Right cardiac atrium (tissue), 5 donors: ENCODE measurements around the gene ZNF92. TPM values are rescaled to one million over a fixed set of nuclear protein-coding genes. Genes with fewer than 3 reads are reported as not detected.
"Not testable (repeated sequence)": the region's sequence is repeated elsewhere in the genome, so short reads cannot be mapped to it uniquely, and the experiment has no call there.

Source experiments
- ATAC-seq, 2 donors: fragments of 200-7000 bp; cut with Tn5 transposase; one replicate each; pipeline versions ENCODE4 v1.8.0 to v1.9.1; 2020; ENCODE audit warnings: moderate library complexity in 2 of 2, mild to moderate bottlenecking in 1 of 2
- DNase-seq, 3 donors: peaks; one replicate each; pipeline ENCODE4 v3.0.0-alpha.2; 2020
- H3K27ac ChIP-seq: one replicate; pipeline ENCODE4 v1.5.1; 2013; ENCODE audit warnings: mild to moderate bottlenecking, low read length, control low read depth, moderate library complexity
- H3K27me3 ChIP-seq: one replicate; pipeline ENCODE4 v1.6.1; 2013; ENCODE audit not compliant: control insufficient read depth, insufficient read depth
- H3K4me1 ChIP-seq: one replicate; pipeline ENCODE4 v1.6.1; 2013; ENCODE audit warnings: low read length; ENCODE audit not compliant: control insufficient read depth, insufficient read depth
- H3K4me3 ChIP-seq: one replicate; pipeline ENCODE4 v1.5.1; 2013; ENCODE audit warnings: low read length, control low read depth
- H3K9me3 ChIP-seq: one replicate; pipeline ENCODE4 v1.6.1; 2013; ENCODE audit warnings: low read length; ENCODE audit not compliant: control insufficient read depth
- WGBS: extraction: QIAGEN DNeasy Blood & Tissue Kit; methylation state at CpG from one replicate; pipeline ENCODE4 v1.1.7; 2013; 5-methylcytosine and 5-hydroxymethylcytosine counted together
- intact Hi-C, 4 donors: fragments of 100-400 bp; cut with DNase I; formaldehyde crosslinking; loops; one replicate each; pipeline versions ENCODE4 v1.11.0 to v1.14.0; 2022 to 2023
- long read RNA-seq, 4 donors: library from polyadenylated mRNA; unstranded; transcript quantifications; one replicate each; pipeline ENCODE4 v2.0.0, GENCODE V29; 2020 to 2021
- polyA plus RNA-seq: library from polyadenylated mRNA; stranded (reverse); fragments of 200-250 nt; gene quantifications from one replicate; pipeline ENCODE4 v1.2.3, GENCODE V29; 2013
- total RNA-seq, 4 donors: library from RNA; stranded (reverse); fragmentation: NEBNext Ultra II Directional; extraction: Animal tissue kit (Norgen Biotek cat#: 25700); gene quantifications; one replicate each; pipeline ENCODE4 v1.2.1, GENCODE V29; 2021
- donor health status: healthy with polysubstance abuse.
- donor health status: DM: no; HTN: yes; CAD: no.
- donor health status: DM: no; HTN: no; CAD: no.
- donor health status: DM: no; HTN: yes; CAD: no; lungs with severe emphysema.
- donor health status: DM: yes; HTN: yes; CAD: no.

Gene ZNF92
- total RNA-seq, result 1 to 10 TPM; 3.3 to 6.2 (median 4.5) TPM
- polyA plus RNA-seq, result 3.1 TPM
- long read RNA-seq, donor 1, transcript ZNF92-201 (4 exons, 3,210 nt), result major isoform, 10 of 11 reads
- long read RNA-seq, donor 1, partial matches to known transcripts, result 0 of 11 reads
- long read RNA-seq, donor 1, other reads (novel, unspliced or antisense), result 0 of 11 reads
- long read RNA-seq, donor 2, partial matches to known transcripts, result 0 of 6 reads
- long read RNA-seq, donor 2, other reads (novel, unspliced or antisense), result 1 of 6 reads
- long read RNA-seq, donor 3, transcript ZNF92-201 (4 exons, 3,210 nt), result major isoform, 22 of 26 reads
- long read RNA-seq, donor 3, partial matches to known transcripts, result 0 of 26 reads
- long read RNA-seq, donor 3, other reads (novel, unspliced or antisense), result 0 of 26 reads
- long read RNA-seq, donor 4, partial matches to known transcripts, result 1 of 4 reads
- long read RNA-seq, donor 4, other reads (novel, unspliced or antisense), result 0 of 4 reads

GRCh38 chr7:65373608-65374351, at the start of gene ZNF92:
TSS of gene ZNF92 (plus strand) at chr7:65373855. CDS start at chr7:65373998, 143 bp downstream.
- Histone ChIP-seq H3K4me3 (peak within 1 kb of the TSS; percentile 96), H3K9me3 (no peaks in the 10 kb centered on the region), H3K27ac (peak within 1 kb of the TSS; percentile 95), H3K27me3 (no peaks in the 10 kb centered on the region), H3K4me1 (no peaks in the 10 kb centered on the region)
- DNase-seq (peak; percentile 98 to 99 (median 98)), ATAC-seq (peak; percentile 100)
- intact Hi-C loops, result no loop called here
- WGBS, result under 1% methylated on average over 44 of the region's 44 CpGs

DNA sequence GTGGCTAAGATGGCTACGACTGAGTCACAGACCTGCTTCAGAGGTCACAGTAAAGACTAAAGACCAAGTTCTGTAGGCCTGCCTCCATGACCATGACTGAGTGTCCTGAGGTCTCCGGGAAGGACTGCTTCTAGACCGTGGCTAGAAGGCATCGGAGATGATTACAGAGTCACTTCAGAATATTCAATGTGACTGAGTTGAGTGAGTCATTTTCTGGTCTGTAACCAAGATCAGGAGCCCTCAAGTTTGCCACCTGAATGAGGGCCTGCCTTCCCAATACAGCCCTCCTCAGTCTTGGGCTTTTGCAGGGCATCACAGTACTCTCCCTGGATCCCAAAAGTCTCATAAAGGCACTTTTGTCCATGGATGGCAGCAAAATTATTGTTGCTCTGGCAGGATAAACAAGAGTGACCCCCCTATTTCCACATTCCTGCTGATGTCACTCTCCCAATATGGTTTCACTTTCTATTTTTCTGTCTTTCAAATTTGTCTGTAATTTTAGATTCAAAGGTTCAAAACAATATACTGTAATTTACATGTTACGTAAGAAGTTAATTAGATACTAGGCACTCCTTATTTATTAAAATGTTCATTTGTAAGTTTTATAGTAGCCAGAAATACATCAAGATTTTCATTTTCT, 47.7 kb upstream of the ZNF92 start:
- no peak for DNase-seq
- no peaks in the 10 kb centered on the region for H3K27me3 ChIP-seq
- no peak overlapping the region for H3K4me3 ChIP-seq
- H3K27ac ChIP-seq, result no peak overlapping the region
- H3K9me3 ChIP-seq, result no peaks in the 10 kb centered on the region
- H3K4me1 ChIP-seq, result no peaks in the 10 kb centered on the region
- ATAC-seq, result no peak
- intact Hi-C loops, result no loop called here
- WGBS, result 92% methylated on average over 5 of the region's 5 CpGs

- Histone ChIP-seq H3K9me3 (no peaks in the 10 kb centered on the region), H3K27ac (no peak overlapping the region), H3K4me3 (no peak overlapping the region), H3K27me3 (no peaks in the 10 kb centered on the region), H3K4me1 (no peaks in the 10 kb centered on the region)
- WGBS, result 70% methylated on average over 2 of the region's 2 CpGs
- intact Hi-C loops, result no loop called here
- ATAC-seq (no peak), DNase-seq (no peak)
Measured at GRCh38 chr7:65338346-65338745, 35.3 kb upstream of the ZNF92 start.

DNA sequence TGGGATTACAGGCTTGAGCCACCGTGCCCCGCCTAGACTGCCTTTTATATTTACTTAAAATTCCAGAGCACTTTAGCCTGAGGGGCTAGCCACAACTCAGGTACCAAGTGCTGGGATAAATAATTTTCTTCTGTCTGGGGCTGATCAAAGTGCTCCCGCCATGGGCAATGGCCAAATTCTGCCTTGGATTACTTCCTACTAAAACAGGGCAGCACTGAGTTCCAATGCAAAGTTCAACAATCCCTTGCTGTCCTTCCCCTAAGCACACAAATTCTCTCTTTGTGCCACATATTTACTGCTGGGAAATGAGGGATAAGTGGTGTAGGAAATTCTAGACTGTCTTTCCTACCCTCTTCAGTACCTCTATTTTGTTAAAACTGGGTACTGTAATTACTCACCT, 34.4 kb upstream of the ZNF92 start:
- Histone ChIP-seq H3K4me1 (no peaks in the 10 kb centered on the region), H3K27me3 (no peaks in the 10 kb centered on the region), H3K27ac (no peak overlapping the region), H3K4me3 (no peak overlapping the region), H3K9me3 (no peaks in the 10 kb centered on the region)
- no peak for DNase-seq
- 89% methylated on average over 3 of the region's 3 CpGs for WGBS
- intact Hi-C loops, result no loop called here
- ATAC-seq, result no peak

- 84% methylated on average over 4 of the region's 4 CpGs for whole genome bisulfite sequencing
- DNase-seq (no peak), ATAC-seq (no peak)
- intact Hi-C loops, result no loop called here
- Histone ChIP-seq H3K27ac (no peak overlapping the region), H3K4me3 (no peak overlapping the region), H3K9me3 (no peaks in the 10 kb centered on the region), H3K27me3 (no peaks in the 10 kb centered on the region), H3K4me1 (no peaks in the 10 kb centered on the region)
Measured at GRCh38 chr7:65342723-65343629, 30.7 kb upstream of the ZNF92 start.

GRCh38 chr7:65344541-65344940, 29.1 kb upstream of the ZNF92 start:
- H3K4me1 ChIP-seq, H3K9me3 ChIP-seq, intact Hi-C loops, H3K4me3 ChIP-seq, ATAC-seq, DNase-seq, H3K27ac ChIP-seq, H3K27me3 ChIP-seq: not testable (repeated sequence)
- WGBS, result 93% methylated on average over 4 of the region's 4 CpGs

- no peak for DNase-seq
- Histone ChIP-seq H3K4me3 (no peak overlapping the region), H3K27ac (no peak overlapping the region), H3K4me1 (no peaks in the 10 kb centered on the region), H3K9me3 (no peaks in the 10 kb centered on the region), H3K27me3 (no peaks in the 10 kb centered on the region)
- ATAC-seq, result no peak
- WGBS, result 87% methylated on average over 4 of the region's 4 CpGs
- intact Hi-C loops, result no loop called here
Measured at GRCh38 chr7:65354263-65354662, 19.4 kb upstream of the ZNF92 start.

- 98% methylated on average over 3 of the region's 3 CpGs for WGBS
- Histone ChIP-seq H3K27ac (no peak overlapping the region), H3K4me3 (no peak overlapping the region), H3K9me3 (no peaks in the 10 kb centered on the region), H3K27me3 (no peaks in the 10 kb centered on the region), H3K4me1 (no peaks in the 10 kb centered on the region)
- ATAC-seq (no peak), DNase-seq (no peak)
- intact Hi-C loops, result no loop called here
Measured at GRCh38 chr7:65369843-65370242, 3.8 kb upstream of the ZNF92 start.

GRCh38 chr7:65371468-65371867, 2.2 kb upstream of the ZNF92 start:
- ATAC-seq, result no peak
- intact Hi-C loops, result no loop called here
- Histone ChIP-seq H3K4me3 (no peak overlapping the region), H3K27ac (no peak overlapping the region), H3K9me3 (no peaks in the 10 kb centered on the region), H3K4me1 (no peaks in the 10 kb centered on the region), H3K27me3 (no peaks in the 10 kb centered on the region)
- no peak for DNase-seq
- WGBS, result 66% methylated on average over 5 of the region's 5 CpGs

DNA sequence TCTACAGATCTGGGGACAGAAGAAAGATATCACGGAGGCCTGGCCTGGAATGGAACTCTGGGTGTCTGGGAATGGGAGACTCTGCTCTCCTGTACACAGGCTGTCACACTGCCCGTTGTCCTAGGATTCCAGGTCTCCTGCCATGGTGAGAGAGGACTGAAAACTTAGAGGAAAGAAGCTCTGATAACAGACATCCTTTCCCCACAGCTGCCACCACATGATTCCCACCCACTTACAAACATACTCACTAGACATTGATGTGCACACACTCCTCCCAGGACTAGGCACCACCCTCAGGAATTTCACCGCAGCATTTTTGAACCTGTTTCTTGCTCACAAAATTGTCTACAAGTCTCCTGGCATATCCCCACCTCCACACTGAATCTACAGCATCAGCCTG, 5.7 kb downstream of the ZNF92 start:
- no peak overlapping the region for H3K27ac ChIP-seq
- peaks cover 3% of the 10 kb centered on the region for H3K4me1 ChIP-seq
- intact Hi-C loops, result no loop called here
- no peaks in the 10 kb centered on the region for H3K27me3 ChIP-seq
- no peak overlapping the region for H3K4me3 ChIP-seq
- 42% methylated on average over 3 of the region's 3 CpGs for WGBS
- no peak for DNase-seq
- ATAC-seq, result peak in 1 of 2 donors; percentile 45
- no peaks in the 10 kb centered on the region for H3K9me3 ChIP-seq
